Peyer's patch (tissue), 4 donors: ENCODE results near the gene INHBE. TPM values are rescaled to one million over a fixed set of nuclear protein-coding genes. Genes with fewer than 3 reads are reported as not detected.

Source experiments
- small RNA-seq, 2 donors: library from RNA; depleted of rRNA; stranded (forward); fragments of <200 nt; gene quantifications; one replicate each; pipeline ENCODE3, GENCODE V24; 2016
- total RNA-seq, 4 donors: library from RNA; depleted of rRNA; stranded (reverse); fragments of >200 nt; gene quantifications; one replicate each; pipeline ENCODE4 v1.1.0, GENCODE V29; 2016

INHBE gene
- total RNA-seq, 4 donors from 2014 or later: not detected

Small RNAs within 50 kb of the gene (small RNA-seq; reads per million reads assigned to genes)
- gene RNU6-879P: 0 reads per million in 2 donors

Other genes with a start within 250 kb of the INHBE start
- not detected for gene NXPH4, start 238.5 kb upstream of the INHBE start, total RNA-seq
- gene SHMT2, start 225.6 kb upstream of the INHBE start, total RNA-seq: 10 to 100 TPM; 34.4 to 72.6 (median 36.3) TPM
- 1 to 10 TPM; 1.9 to 6.6 (median 2.4) TPM for gene STAC3, start 204.1 kb upstream of the INHBE start, total RNA-seq
- 100 to 1,000 TPM in 1 of 4 donors, 10 to 100 TPM in 3; 23.1 to 145 (median 54.8) TPM for gene R3HDM2, start 24.3 kb upstream of the INHBE start, total RNA-seq
- gene INHBC, start 20.5 kb upstream of the INHBE start, total RNA-seq: not detected
- gene GLI1, start 4.5 kb downstream of the INHBE start, total RNA-seq: 1 to 10 TPM in 2 of 4 donors, under 1 TPM in 2; 0.67 to 2.1 (median 1.3) TPM
- 100 to 1,000 TPM in 1 of 4 donors, 10 to 100 TPM in 3; 16.5 to 220 (median 28.2) TPM for gene ARHGAP9, start 24.6 kb downstream of the INHBE start, total RNA-seq
- 10 to 100 TPM; 40.6 to 97.4 (median 63.5) TPM for gene MARS1, start 32.8 kb downstream of the INHBE start, total RNA-seq
- 10 to 100 TPM in 3 of 4 donors, 1 to 10 TPM in 1; 9.1 to 44.6 (median 24.0) TPM for gene DDIT3, start 65.2 kb downstream of the INHBE start, total RNA-seq
- gene MBD6, start 67.5 kb downstream of the INHBE start, total RNA-seq: 100 to 1,000 TPM in 1 of 4 donors, 10 to 100 TPM in 3; 38.0 to 144 (median 71.5) TPM
- 100 to 1,000 TPM; 161 to 326 (median 229) TPM for gene DCTN2, start 91.9 kb downstream of the INHBE start, total RNA-seq
- gene KIF5A, start 94.7 kb downstream of the INHBE start, total RNA-seq: 1 to 10 TPM in 2 of 4 donors, under 1 TPM in 2; 0.35 to 2.5 (median 1.4) TPM
- 10 to 100 TPM in 3 of 4 donors, 1 to 10 TPM in 1; 9.1 to 52.6 (median 37.9) TPM for gene PIP4K2C, start 135.9 kb downstream of the INHBE start, total RNA-seq
- 10 to 100 TPM in 3 of 4 donors, 1 to 10 TPM in 1; 4.2 to 15.7 (median 11.5) TPM for gene DTX3, start 149.5 kb downstream of the INHBE start, total RNA-seq
- gene ARHGEF25, start 156.1 kb downstream of the INHBE start, total RNA-seq: 10 to 100 TPM in 2 of 4 donors, 1 to 10 TPM in 2; 5.1 to 44.6 (median 8.7) TPM
- gene B4GALNT1, start 177.9 kb downstream of the INHBE start, total RNA-seq: under 1 TPM in 1 of 4 donors, not detected in 3; 0.40 TPM
- gene OS9, start 238.8 kb downstream of the INHBE start, total RNA-seq: 100 to 1,000 TPM; 275 to 353 (median 292) TPM